ENCODE data around the gene NOTCH1.

The NOTCH1 gene

DNA sequence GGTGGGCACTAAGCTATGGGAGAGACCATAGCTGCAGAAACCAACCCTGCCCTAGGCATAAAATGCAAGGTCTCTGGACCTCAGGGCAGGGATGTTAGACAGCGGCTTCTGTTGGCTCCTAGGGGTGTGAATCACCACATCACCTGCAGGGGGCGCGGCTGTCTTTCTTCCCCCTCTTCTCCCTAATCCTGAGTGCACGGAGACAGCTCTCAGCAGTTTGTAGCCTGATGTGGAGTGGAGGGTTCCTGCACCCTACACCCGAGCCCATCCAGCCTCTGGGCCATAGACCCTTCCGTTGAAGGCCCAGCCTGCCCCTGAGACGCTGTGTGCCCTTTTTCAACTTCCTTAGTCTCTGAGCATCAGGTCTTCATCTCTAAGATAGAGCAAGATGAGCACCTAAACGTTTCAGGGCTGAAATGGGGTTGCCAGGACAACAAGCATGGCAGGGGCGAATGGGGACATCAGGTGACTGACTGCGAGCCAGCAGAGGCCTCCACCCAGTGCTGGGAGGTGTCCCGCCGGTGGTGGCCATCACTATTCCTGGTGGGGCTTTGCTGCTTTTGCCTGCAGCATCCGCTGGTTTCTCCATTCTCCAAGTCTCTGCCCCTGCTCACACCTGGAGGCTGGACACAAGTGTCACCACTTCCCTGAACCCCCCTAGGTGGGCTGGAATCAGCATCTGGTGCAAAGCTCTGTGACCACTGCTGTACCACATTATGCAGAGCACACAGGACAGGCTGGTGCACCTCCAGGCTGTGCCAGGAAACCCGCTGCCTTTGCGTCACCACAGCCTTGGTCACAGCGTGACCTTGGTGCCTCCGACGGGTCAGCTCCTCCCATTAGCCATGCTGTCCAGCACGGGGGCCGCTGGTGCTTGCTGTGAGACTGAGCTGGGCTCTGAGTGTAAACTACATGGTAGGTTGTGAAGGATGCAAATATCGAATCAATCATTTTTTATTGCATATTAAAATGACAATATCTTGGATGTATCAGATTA is 60.5 kb downstream of the NOTCH1 start:
- peak; percentile 41 to 45 for DNase-seq (ENCODE audit: low read depth in 2 of 2)

DNA sequence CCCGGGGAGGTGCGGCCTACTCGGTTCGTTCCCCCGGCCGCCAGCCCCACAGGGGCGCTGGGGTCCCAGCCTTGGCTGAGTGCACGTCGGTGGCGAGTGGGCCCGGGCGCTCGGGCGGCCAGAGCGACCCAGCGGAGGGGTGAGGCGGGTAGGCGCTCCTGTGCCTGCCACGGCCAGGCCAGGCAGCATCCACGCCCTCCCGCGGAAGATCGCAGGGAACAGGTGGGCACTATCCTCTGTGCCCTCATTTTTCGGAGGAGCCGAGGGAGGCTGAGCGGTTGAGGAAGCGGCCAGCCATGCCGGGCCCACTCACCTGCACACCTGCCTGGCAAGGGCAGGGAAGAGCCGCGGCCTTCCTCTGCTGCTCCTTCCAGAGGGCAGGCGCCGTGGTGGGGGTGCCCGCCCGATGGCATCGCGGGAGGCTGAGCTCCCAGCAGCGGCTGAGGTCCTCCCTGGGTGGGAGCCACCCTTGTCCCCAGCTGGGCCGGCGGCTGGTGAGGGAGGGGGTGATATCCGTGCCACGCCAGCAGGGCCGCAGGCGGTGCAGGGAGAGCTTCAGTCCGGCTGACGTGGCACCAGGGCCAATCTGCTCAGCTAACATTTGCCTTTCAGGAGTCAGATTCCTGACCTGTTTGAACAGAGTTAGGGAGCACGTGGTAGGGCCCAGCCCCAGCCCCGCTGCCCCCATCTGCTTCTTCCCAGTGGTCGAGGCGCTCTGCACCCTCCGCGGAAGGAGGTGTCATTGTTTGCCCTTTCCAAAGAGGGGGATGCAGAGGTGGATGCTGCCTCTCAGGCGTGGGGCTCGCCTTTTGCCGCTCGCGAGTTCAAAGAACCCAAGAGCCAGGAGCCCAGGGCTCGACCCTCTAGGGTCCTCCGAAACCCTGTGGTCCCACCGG is 61.4 kb downstream of the NOTCH1 start:
- no peak for DNase-seq (ENCODE audit: low read depth in 2 of 2)

DNA sequence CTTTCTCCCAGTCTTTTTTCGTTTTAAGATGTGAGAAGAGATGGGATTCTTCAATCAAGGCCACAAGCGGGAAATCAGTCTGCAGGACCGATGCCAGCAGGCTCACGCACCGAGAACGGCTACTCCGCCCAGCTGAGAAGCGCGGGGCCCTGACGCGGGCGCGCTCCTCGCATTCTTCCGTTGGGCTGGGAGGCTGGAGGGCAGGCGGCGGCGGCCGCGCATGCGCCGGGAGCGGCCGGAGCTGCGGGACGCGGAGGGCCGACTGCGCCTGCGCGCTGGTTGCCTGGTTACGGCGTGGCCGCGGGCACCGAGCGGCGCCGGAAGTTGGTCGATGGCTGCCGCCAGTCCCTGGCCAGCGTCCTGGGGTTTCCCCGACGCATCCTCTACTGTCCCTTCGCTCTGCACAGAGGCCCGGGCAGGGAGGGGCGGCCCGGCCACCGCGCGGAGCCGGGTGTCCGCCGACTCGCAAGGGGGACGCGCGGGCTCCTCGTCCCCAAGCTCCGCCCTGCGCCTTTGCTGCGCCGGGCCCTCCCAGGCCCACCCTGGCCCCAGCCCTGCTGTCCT is 62.2 kb downstream of the NOTCH1 start:
- DNase-seq (ENCODE audit: low read depth in 2 of 2): peak; percentile 68 to 74

GRCh38 chr9:136482793-136483588 is 62.9 kb downstream of the NOTCH1 start, which contains the start of gene SEC16A:
SEC16A (minus strand) TSS chr9:136483040; CDS start chr9:136477615, 5,425 bp downstream.
- DNase-seq (ENCODE audit: low read depth in 2 of 2): peak; percentile 95 to 96

DNA sequence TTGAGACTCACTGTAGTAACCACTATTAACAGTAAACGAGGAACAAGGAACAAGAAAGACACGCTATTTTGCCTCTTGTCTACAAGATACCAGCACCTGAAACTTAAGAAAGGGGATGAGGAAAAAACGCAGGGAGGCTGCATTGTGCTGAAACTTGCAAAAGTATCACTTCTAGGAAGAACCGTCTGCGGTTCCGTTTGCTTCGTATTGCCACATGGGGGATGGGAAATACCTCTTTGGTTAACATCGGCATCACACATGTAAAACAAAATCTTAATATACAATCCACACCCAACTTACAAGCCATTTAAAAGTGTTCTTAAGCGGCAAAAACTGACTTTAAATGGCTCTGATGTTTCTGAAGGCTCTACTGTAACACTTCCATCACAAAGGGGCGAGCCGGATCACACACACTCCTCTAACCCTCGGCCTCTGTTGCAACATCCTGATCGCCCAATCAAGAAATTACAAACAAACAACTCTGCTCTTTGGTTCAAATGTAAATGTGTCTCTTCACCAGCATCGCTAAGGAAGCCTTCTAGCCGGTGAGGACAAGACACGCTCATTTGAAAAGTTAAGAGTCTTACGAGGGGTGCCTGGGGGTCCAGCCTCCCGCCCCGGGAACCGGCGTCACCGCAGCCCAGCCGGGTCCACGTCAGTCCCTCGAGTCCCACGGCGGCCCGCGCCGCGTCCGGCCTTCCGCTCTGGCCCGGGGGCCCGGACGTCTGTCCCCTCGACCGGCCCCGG is 63.6 kb downstream of the NOTCH1 start:
- DNase-seq (ENCODE audit: low read depth in 2 of 2): no peak

DNA sequence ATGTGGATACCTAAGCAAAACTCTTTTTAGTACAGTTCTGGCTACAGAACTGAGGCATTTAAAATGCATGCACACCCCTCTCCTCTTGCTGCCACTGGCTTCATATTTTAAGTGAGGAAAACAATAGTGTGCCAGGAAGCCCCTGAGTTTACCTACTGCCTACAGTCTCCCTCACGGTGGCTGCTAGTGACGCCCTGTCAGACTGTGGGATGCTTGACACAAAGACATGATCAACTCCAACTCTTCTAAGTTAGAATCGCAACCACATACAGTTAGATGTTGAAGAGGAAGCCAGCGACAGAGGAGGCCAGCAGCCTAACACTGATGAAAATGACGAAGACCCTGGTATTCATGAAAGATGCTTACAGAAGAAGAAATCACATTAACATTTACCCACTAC is 64.3 kb downstream of the NOTCH1 start:
- no peak for DNase-seq (ENCODE audit: low read depth in 2 of 2)

DNA sequence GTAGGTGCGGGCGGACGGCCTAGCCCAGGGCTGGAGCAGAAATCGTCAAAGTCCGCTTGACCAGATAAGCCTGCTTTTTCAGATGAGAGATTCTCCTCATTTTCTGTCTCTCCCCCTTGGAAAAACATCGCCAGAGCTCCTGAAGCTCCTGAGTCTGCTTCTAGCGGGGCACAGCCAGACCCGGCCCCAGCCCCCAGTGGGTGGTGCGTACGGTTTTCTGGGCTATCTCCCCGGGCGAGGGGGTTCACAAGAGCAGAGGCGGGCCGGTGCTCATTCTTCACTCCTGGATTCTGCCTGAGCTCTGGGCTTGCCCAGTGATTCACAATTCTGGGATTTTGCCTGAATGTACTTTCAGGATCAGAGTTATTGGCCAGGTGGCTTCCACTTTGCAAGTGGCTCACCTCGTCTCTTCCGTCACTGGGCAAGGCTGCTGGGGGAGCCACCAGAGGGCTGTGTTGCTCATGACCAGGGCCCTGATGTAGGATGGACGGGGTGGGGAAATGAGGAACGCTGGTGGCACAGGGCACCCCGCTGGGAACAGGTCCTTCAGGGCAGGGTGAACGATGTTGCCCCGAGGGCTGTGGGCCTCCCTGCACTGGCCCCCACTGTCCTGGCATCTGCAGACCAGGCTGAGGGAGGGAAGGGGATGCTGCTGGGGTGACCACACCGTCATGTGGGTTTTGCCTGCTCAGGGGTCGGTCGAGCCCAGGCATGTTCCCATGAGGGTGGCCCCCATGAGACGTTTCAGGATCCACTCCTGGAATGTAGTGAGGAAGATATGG is 69.3 kb downstream of the NOTCH1 start:
- no peak for DNase-seq (ENCODE audit: low read depth in 2 of 2)

DNA sequence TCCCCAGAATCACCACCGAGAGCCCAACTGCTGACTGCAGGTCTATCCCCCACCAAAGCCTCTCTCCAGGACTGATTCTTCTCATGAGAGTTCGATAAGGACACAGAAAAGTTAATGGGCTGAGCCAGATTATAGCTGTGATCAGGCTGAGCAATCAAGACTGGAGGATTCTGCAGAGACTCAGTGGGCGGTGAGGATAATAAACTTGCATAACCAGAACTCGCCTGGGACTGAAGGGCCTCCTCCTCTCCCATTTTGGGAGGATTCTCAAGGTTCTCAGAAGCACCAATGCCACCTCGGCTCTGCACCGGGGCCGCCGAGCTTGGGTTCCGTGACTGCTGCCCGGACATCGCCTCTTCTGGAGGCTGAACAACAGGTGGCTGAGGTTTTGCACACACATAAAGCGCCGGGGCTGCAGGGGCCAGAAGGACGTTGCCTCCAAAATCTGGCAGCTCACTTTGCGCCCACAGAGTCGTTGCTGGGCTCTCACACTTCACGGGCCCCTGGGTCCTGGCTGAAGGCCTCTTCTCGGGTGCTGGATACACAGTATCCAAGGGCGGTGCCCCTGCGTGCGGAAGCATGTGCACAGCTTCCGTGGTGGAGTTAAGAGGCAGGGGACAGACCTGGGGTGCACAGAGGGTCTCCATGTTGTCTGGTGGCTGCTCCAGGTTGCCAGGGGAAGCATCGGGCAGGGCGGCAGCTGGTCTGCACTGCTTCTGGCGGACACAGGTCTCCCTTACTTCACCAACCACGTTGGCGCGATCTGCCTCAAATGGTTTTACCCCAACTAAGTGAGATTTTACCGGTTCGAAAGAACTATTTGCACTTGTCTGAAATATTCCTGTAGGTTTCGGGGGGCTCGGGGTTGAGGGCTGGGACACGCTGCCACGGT is 70.6 kb downstream of the NOTCH1 start:
- no peak for DNase-seq (ENCODE audit: low read depth in 2 of 2)

GRCh38 chr9:136474021-136474640 is 71.7 kb downstream of the NOTCH1 start:
- no peak for DNase-seq (ENCODE audit: low read depth in 2 of 2)

DNA sequence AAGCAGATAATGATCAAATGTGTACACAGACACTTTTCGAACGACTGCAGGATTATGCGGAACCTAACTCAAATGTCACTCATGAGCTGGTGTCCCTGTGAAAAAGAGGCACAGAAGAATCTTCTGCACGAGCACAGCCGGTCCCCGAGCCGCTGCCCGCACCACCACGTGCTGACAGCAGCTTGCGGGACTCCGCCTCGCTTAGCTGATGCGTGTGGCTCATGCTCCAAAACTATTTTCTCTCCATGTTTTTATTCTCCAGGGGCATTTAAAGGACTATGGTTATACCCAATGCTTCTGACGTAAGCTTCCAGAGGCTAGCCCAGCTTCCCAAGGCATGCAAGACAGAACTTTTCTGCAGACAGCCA is 72.5 kb downstream of the NOTCH1 start:
- no peak for DNase-seq (ENCODE audit: low read depth in 2 of 2)

- no peak for DNase-seq (ENCODE audit: low read depth in 2 of 2)
Observed at GRCh38 chr9:136472640-136473353, 73.1 kb downstream of the NOTCH1 start.

- DNase-seq (ENCODE audit: low read depth in 2 of 2): no peak
Observed at GRCh38 chr9:136471802-136472487, 73.9 kb downstream of the NOTCH1 start.

- DNase-seq (ENCODE audit: low read depth in 2 of 2): no peak
Observed at GRCh38 chr9:136470792-136471469, 74.9 kb downstream of the NOTCH1 start.

GRCh38 chr9:136470356-136470755 is 75.5 kb downstream of the NOTCH1 start:
- no peak for DNase-seq (ENCODE audit: low read depth in 2 of 2)

DNA sequence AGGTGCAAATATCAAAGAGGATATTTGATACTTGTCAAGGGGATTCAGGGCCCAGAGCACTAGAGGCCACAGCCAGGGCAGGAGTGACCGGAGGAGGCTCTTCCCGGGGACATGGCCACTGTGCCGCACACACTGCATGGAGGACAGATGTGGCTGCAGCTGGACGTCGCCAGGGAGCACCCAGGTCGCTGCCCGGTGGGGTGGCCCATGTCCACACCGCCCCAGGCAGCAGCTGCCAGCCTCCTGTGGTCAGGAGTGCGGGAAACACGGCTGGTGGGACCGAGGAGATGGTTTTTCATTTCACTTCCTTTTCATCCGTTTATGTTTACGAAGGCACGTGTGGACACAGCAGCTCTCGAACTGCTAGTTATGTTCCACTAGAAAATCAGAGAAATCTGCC is 78.1 kb downstream of the NOTCH1 start:
- DNase-seq (ENCODE audit: low read depth in 2 of 2): no peak

GRCh38 chr9:136466155-136466541 is 79.7 kb downstream of the NOTCH1 start:
- DNase-seq (ENCODE audit: low read depth in 2 of 2): no peak
